ENCODE data around the gene CRX. TPM values are rescaled to one million over a fixed set of nuclear protein-coding genes. Genes with fewer than 3 reads are reported as not detected.
"Not testable (repeated sequence)": the region's sequence is repeated elsewhere in the genome, so short reads cannot be mapped to it uniquely, and the experiment has no call there.

The CRX gene
- total and polyA plus RNA-seq, 2 of the 4 experiments (the other 2 are of a cell fraction) = not detected

GRCh38 chr19:47803148-47803547 is 18.6 kb upstream of the CRX start:
- H4K20me1 ChIP-seq (ENCODE audit: insufficient read depth, low read length); H2BK120ac ChIP-seq (ENCODE audit: low read depth, low read length); DNase-seq; H3K9me3 ChIP-seq (ENCODE audit: control insufficient read depth, insufficient read depth, low read length); H3K27me3 ChIP-seq (ENCODE audit: control insufficient read depth, insufficient read depth, low read length); H4K5ac ChIP-seq (ENCODE audit: low read depth, low read length); H3K4me3 ChIP-seq (ENCODE audit: insufficient read depth, low read depth, low read length); H3K79me1 ChIP-seq (ENCODE audit: low read depth in 1 of 2, low read length in 2 of 2); H3K4me2 ChIP-seq (ENCODE audit: low read depth, low read length); ATAC-seq (ENCODE audit: low read depth); H3K4me1 ChIP-seq (ENCODE audit: control insufficient read depth, insufficient read depth, low read length); H4K91ac ChIP-seq (ENCODE audit: insufficient read depth, low read depth, low read length); H2AK9ac ChIP-seq (replicated peaks; ENCODE audit: low read depth, low read length, poor library complexity); H3K56ac ChIP-seq (ENCODE audit: extremely low read depth, insufficient read depth, low read length); H3K4ac ChIP-seq (ENCODE audit: low read depth, low read length); H3K9ac ChIP-seq (ENCODE audit: low read depth, low read length); H2AFZ ChIP-seq (replicated peaks; ENCODE audit: low read length, poor library complexity); H3K14ac ChIP-seq (replicated peaks; ENCODE audit: low read depth, low read length); BruUV-seq (replicated peaks); CTCF ChIA-PET; H2BK5ac ChIP-seq (ENCODE audit: low read depth, low read length, poor library complexity, severe bottlenecking); in situ Hi-C loops (cut with MboI; ENCODE audit: low sequenced_read_pairs); H2BK15ac ChIP-seq (ENCODE audit: low read depth, low read length); intact Hi-C loops (cut with micrococcal nuclease); H3K18ac ChIP-seq (ENCODE audit: low read depth, low read length); H4K8ac ChIP-seq (ENCODE audit: low read depth in 2 of 2, low read length in 2 of 2); H3K27ac ChIP-seq (ENCODE audit: insufficient read depth, low read length); H3K23ac ChIP-seq (ENCODE audit: low read depth, low read length); H2BK20ac ChIP-seq (ENCODE audit: low read depth, low read length); dilution Hi-C loops (cut with HindIII; ENCODE audit: low sequenced_read_pairs, unreplicated experiment); H3K9me1 ChIP-seq (ENCODE audit: insufficient read depth, low read length); POLR2A ChIA-PET (ENCODE audit: unreplicated experiment); H2AK5ac ChIP-seq (ENCODE audit: low read depth, low read length); H3K36me3 ChIP-seq (ENCODE audit: control insufficient read depth, insufficient read depth, low read length): not testable (repeated sequence)
- no CpG with 5 or more reads among the region's 21 CpGs for WGBS, 2 experiments (ENCODE audit: extremely low coverage in 2 of 2, insufficient read length in 1 of 2)

GRCh38 chr19:47803671-47804070 is 18.1 kb upstream of the CRX start:
- H3K36me3 ChIP-seq (ENCODE audit: control insufficient read depth, insufficient read depth, low read length); in situ Hi-C loops (cut with MboI; ENCODE audit: low sequenced_read_pairs); H3K9ac ChIP-seq (ENCODE audit: low read depth, low read length); DNase-seq; CTCF ChIA-PET; H2BK5ac ChIP-seq (ENCODE audit: low read depth, low read length, poor library complexity, severe bottlenecking); H2AK5ac ChIP-seq (ENCODE audit: low read depth, low read length); H2AFZ ChIP-seq (replicated peaks; ENCODE audit: low read length, poor library complexity); H4K8ac ChIP-seq (ENCODE audit: low read depth in 2 of 2, low read length in 2 of 2); H4K91ac ChIP-seq (ENCODE audit: insufficient read depth, low read depth, low read length); H3K23ac ChIP-seq (ENCODE audit: low read depth, low read length); H2BK120ac ChIP-seq (ENCODE audit: low read depth, low read length); H3K9me3 ChIP-seq (ENCODE audit: control insufficient read depth, insufficient read depth, low read length); H3K4me1 ChIP-seq (ENCODE audit: control insufficient read depth, insufficient read depth, low read length); H4K5ac ChIP-seq (ENCODE audit: low read depth, low read length); H3K4ac ChIP-seq (ENCODE audit: low read depth, low read length); intact Hi-C loops (cut with micrococcal nuclease); H3K4me2 ChIP-seq (ENCODE audit: low read depth, low read length); H4K20me1 ChIP-seq (ENCODE audit: insufficient read depth, low read length); H3K14ac ChIP-seq (replicated peaks; ENCODE audit: low read depth, low read length); H2BK15ac ChIP-seq (ENCODE audit: low read depth, low read length); H3K18ac ChIP-seq (ENCODE audit: low read depth, low read length); H3K79me1 ChIP-seq (ENCODE audit: low read depth in 1 of 2, low read length in 2 of 2); H2BK20ac ChIP-seq (ENCODE audit: low read depth, low read length); ATAC-seq (ENCODE audit: low read depth); H3K27me3 ChIP-seq (ENCODE audit: control insufficient read depth, insufficient read depth, low read length); POLR2A ChIA-PET (ENCODE audit: unreplicated experiment); H3K4me3 ChIP-seq (ENCODE audit: insufficient read depth, low read depth, low read length); H3K9me1 ChIP-seq (ENCODE audit: insufficient read depth, low read length); H3K27ac ChIP-seq (ENCODE audit: insufficient read depth, low read length); BruUV-seq (replicated peaks); dilution Hi-C loops (cut with HindIII; ENCODE audit: low sequenced_read_pairs, unreplicated experiment); H2AK9ac ChIP-seq (replicated peaks; ENCODE audit: low read depth, low read length, poor library complexity); H3K56ac ChIP-seq (ENCODE audit: extremely low read depth, insufficient read depth, low read length): not testable (repeated sequence)
- WGBS, 2 experiments (ENCODE audit: extremely low coverage in 2 of 2, insufficient read length in 1 of 2) = no CpG with 5 or more reads among the region's 12 CpGs
